Endothelial cell of umbilical vein (primary cell): ENCODE results near the gene SNX9. TPM values are rescaled to one million over a fixed set of nuclear protein-coding genes. Genes with fewer than 3 reads are reported as not detected.

Source experiments
- BruUV-seq: library from RNA; stranded (reverse); fragments of 400-500 nt; replicated peaks from 2 replicates; lab custom pipeline; 2021; lab: Mats Ljungman, UMichigan
- CTCF ChIA-PET: fragments of 300-600, 350-600 bp; sonication (Branson Sonifier 250); formaldehyde crosslinking; loops from one replicate; lab custom pipeline; 2021; ENCODE audit warnings: antibody characterized with exemption, inconsistent platforms; lab: Charles Lee
- POLR2A ChIA-PET: fragments of 300-600, 350-600 bp; sonication (Branson Sonifier 250); formaldehyde crosslinking; loops from one replicate; lab custom pipeline; 2021; ENCODE audit warnings: antibody characterized with exemption, inconsistent platforms; lab: Charles Lee
- DNase-seq: peaks from one replicate; pipeline ENCODE4 v3.0.0-alpha.2; 2011; ENCODE audit warnings: low read depth, low spot score
- FAIRE-seq: peaks from 2 replicates; lab custom pipeline; 2011; peaks lifted over from hg19 to GRCh38; lab: Jason Lieb, UNC
- H2AFZ ChIP-seq: 2 replicates; pipeline ENCODE4 v1.6.0; 2012; ENCODE audit warnings: low read depth, low read length, control low read depth, inconsistent platforms
- H3K27ac ChIP-seq: 2 replicates; pipeline ENCODE4 v1.5.1; 2011; ENCODE audit warnings: low read depth, mild to moderate bottlenecking, control low read depth, low read length, moderate library complexity; ENCODE audit not compliant: insufficient read depth
- H3K27me3 ChIP-seq, 2 experiments: 2 replicates each; pipeline versions ENCODE4 v1.6.0 to v1.6.1; 2011; ENCODE audit warnings: low read length in 2 of 2, mixed read lengths in 1 of 2; ENCODE audit not compliant: control insufficient read depth in 2 of 2, insufficient read depth in 2 of 2
- H3K36me3 ChIP-seq, 2 experiments: 2 replicates in 1 of 2; 3 replicates in 1 of 2; pipeline ENCODE4 v1.5.1; 2011; ENCODE audit warnings: low read length in 2 of 2, mild to moderate bottlenecking in 1 of 2, moderate library complexity in 1 of 2; ENCODE audit not compliant: control insufficient read depth in 2 of 2, insufficient read depth in 2 of 2; ENCODE audit errors: extremely low read depth in 1 of 2
- H3K4me1 ChIP-seq: 3 replicates; pipeline ENCODE4 v1.5.1; 2011; ENCODE audit warnings: mild to moderate bottlenecking, low read length; ENCODE audit not compliant: control insufficient read depth, insufficient read depth; ENCODE audit errors: extremely low read depth
- H3K4me2 ChIP-seq: 2 replicates; pipeline ENCODE4 v1.6.1; 2011; ENCODE audit warnings: low read length, control low read depth, mixed read lengths; ENCODE audit not compliant: insufficient read depth
- H3K4me3 ChIP-seq, 3 experiments: fragments of 200-600 bp in 1 of 3; sonication (generic), shearing (Covaris generic) in 1 of 3; replicated peaks in 1 of 3; 2 replicates each; pipeline ENCODE4 v1.5.1; 2011 to 2016; ENCODE audit warnings: control low read depth in 3 of 3, low read length in 3 of 3, mild to moderate bottlenecking in 2 of 3, inconsistent platforms in 1 of 3, low read depth in 1 of 3, moderate library complexity in 1 of 3; ENCODE audit not compliant: insufficient read depth in 1 of 3
- H3K79me2 ChIP-seq: 2 replicates; pipeline ENCODE4 v1.6.0; 2012; ENCODE audit warnings: low read length, inconsistent platforms; ENCODE audit not compliant: control insufficient read depth, insufficient read depth
- H3K9ac ChIP-seq: replicated peaks from 2 replicates; pipeline ENCODE3; 2011; ENCODE audit warnings: low read length, control low read depth; ENCODE audit not compliant: insufficient read depth; ENCODE audit errors: extremely low read depth
- H3K9me1 ChIP-seq: replicated peaks from 3 replicates; pipeline ENCODE4 v1.6.0; 2011; ENCODE audit warnings: mild to moderate bottlenecking, low read length; ENCODE audit not compliant: control insufficient read depth, insufficient read depth; ENCODE audit errors: extremely low read depth
- H3K9me3 ChIP-seq: replicated peaks from 2 replicates; pipeline ENCODE4 v1.5.1; 2012; ENCODE audit warnings: low read length, inconsistent platforms; ENCODE audit not compliant: control insufficient read depth, insufficient read depth
- H4K20me1 ChIP-seq: replicated peaks from 2 replicates; pipeline ENCODE3; 2011; ENCODE audit warnings: mild to moderate bottlenecking, low read length; ENCODE audit not compliant: control insufficient read depth, insufficient read depth; ENCODE audit errors: extremely low read depth
- CTCF ChIP-seq, 2 donors: IDR thresholded peaks; 1 replicate in 1 of 2; 2 replicates in 1 of 2; pipeline ENCODE4 v1.5.1; 2011; ENCODE audit warnings: low read length in 2 of 2, mild to moderate bottlenecking in 2 of 2, moderate library complexity in 2 of 2, control low read depth in 1 of 2, inconsistent platforms in 1 of 2, low read depth in 1 of 2; ENCODE audit not compliant: insufficient read depth in 1 of 2; ENCODE audit errors: extremely low read depth in 1 of 2
- EZH2 ChIP-seq: IDR thresholded peaks from 2 replicates; pipeline ENCODE4 v1.6.1; 2012; ENCODE audit warnings: borderline replicate concordance, low read depth, mild to moderate bottlenecking, moderate library complexity, low read length, inconsistent platforms; ENCODE audit not compliant: severe bottlenecking
- FOS ChIP-seq: IDR thresholded peaks from 2 replicates; pipeline ENCODE4 v1.6.1; 2011; ENCODE audit warnings: mild to moderate bottlenecking, low read length, moderate library complexity, borderline replicate concordance; ENCODE audit not compliant: insufficient read depth
- GATA2 ChIP-seq: IDR thresholded peaks from 2 replicates; pipeline ENCODE4 v1.7.0; 2011; ENCODE audit warnings: low read depth, mild to moderate bottlenecking, moderate library complexity, mixed read lengths, low read length; ENCODE audit not compliant: insufficient read length, insufficient read depth
- JUN ChIP-seq: IDR thresholded peaks from 2 replicates; pipeline ENCODE4 v1.6.1; 2011; ENCODE audit warnings: borderline replicate concordance, low read depth; ENCODE audit not compliant: insufficient read length, insufficient read depth
- MAX ChIP-seq: IDR thresholded peaks from 2 replicates; pipeline ENCODE4 v1.6.1; 2011; ENCODE audit not compliant: insufficient read depth, insufficient read length
- MYC ChIP-seq: IDR thresholded peaks from one replicate; pipeline ENCODE4 v1.6.1; 2011; ENCODE audit warnings: mild to moderate bottlenecking, low read depth, low read length
- POLR2A ChIP-seq: IDR thresholded peaks from 2 replicates; pipeline ENCODE4 v1.6.1; 2012; ENCODE audit warnings: low read depth, mild to moderate bottlenecking, control low read depth, low read length
- POLR2AphosphoS5 ChIP-seq: IDR thresholded peaks from 2 replicates; pipeline ENCODE4 v1.6.1; 2012; ENCODE audit warnings: low read depth, mild to moderate bottlenecking, control low read depth, low read length, moderate library complexity; ENCODE audit not compliant: insufficient read depth
- dilution Hi-C: fragments of 300-500 bp; cut with MboI; formaldehyde crosslinking; loops from one replicate; pipeline ENCODE4 v1.15.0; 2019; ENCODE audit warnings: low sequenced_read_pairs; ENCODE audit not compliant: extremely low pct_ligation_motif_present
- intact Hi-C: fragments of 100-400 bp; cut with micrococcal nuclease; formaldehyde crosslinking; loops from one replicate; pipeline ENCODE4 v1.10.0; 2022
- polyA plus RNA-seq, 4 experiments: library from polyadenylated mRNA; depleted of rRNA in 3 of 4; stranded (reverse) in 3 of 4; unstranded in 1 of 4; fragments of >200 nt; gene quantifications; 2 replicates each; pipeline versions ENCODE4 v1.2.1 to v1.2.3, GENCODE V29; 2011 to 2012; ENCODE audit warnings: missing spikeins in 1 of 4
- total RNA-seq: library from RNA; stranded (reverse); gene quantifications from 2 replicates; pipeline ENCODE4 v1.2.3, GENCODE V29; 2021

SNX9 gene
- total and polyA plus RNA-seq, 2 donors (not counting 3 experiments of a cell fraction or from before 2014, with no cell fraction given): 27.5 to 54.5 TPM

- H3K9ac ChIP-seq: peak overlapping the region; percentile 96
- FAIRE-seq: no peak
- H3K4me2 ChIP-seq: peak overlapping the region; percentile 37
- peak overlapping the region; percentile 59 to 91 (median 87) for H3K4me3 ChIP-seq
- H3K36me3 ChIP-seq: no peaks in the 10 kb centered on the region
- peaks cover 42% of the 10 kb centered on the region for H3K79me2 ChIP-seq
- CTCF ChIA-PET: interaction anchor here (0.9 to 4.3 kb wide), 3 partner anchors 23 to 90 kb away, joined by 3 to 28 read pairs (median 3); no protein-coding TSS in a partner anchor
- DNase-seq: no peak
- H4K20me1 ChIP-seq: no peaks in the 10 kb centered on the region
- POLR2A ChIA-PET: no interaction called here
- H3K4me1 ChIP-seq: peaks cover 21% of the 10 kb centered on the region
- no peak for TF ChIP-seq GATA2
- no peak for TF ChIP-seq CTCF (IDR thresholded peaks at IDR 0.05; ENCODE audit: extremely low read depth in 1 of 2, insufficient read depth in 1 of 2, low read depth in 1 of 2, low read length in 2 of 2)
- no peak for TF ChIP-seq MAX
- no peak for TF ChIP-seq EZH2
- no peak for TF ChIP-seq MYC
- TF ChIP-seq JUN: no peak
- no peak for TF ChIP-seq FOS
- no peak for TF ChIP-seq POLR2A
- TF ChIP-seq POLR2AphosphoS5: no peak
- H3K9me1 ChIP-seq: no peaks in the 10 kb centered on the region
- dilution Hi-C loops: no loop called here
- H3K9me3 ChIP-seq: no peaks in the 10 kb centered on the region
- H3K27me3 ChIP-seq: no peaks in the 10 kb centered on the region
- H3K27ac ChIP-seq: peak overlapping the region; percentile 30
- H2AFZ ChIP-seq: peak overlapping the region; percentile 81
- intact Hi-C loops: loop anchor here (1.0 to 5.0 kb wide), 6 partner anchors 22 to 219 kb away; no protein-coding TSS in a partner anchor
- BruUV-seq: TSS peak; percentile 43
These were observed 158.0 kb downstream of the SNX9 start for GRCh38 chr6:157981132-157981394.
